Spleen (tissue), 11 donors: ENCODE measurements around the gene FLT4. TPM values are rescaled to one million over a fixed set of nuclear protein-coding genes. Genes with fewer than 3 reads are reported as not detected.
A peak's percentile ranks its signal among the peaks of the same experiment; 100 is the strongest.

Source experiments
- DNase-seq: peaks from one replicate; pipeline ENCODE4 v3.0.0-alpha.2; 2020
- H3K27ac ChIP-seq, 8 donors: fragments of 200-600 bp; sonication (generic) in 7 of 8; 1 replicate in 4 of 8; 2 replicates in 4 of 8; pipeline versions ENCODE4 v1.5.0 to v1.8.0; 2016 to 2021; ENCODE audit warnings: inconsistent platforms in 4 of 8, mild to moderate bottlenecking in 4 of 8, moderate library complexity in 1 of 8
- H3K27me3 ChIP-seq, 7 donors: fragments of 200-600 bp; sonication (generic) in 6 of 7; replicated peaks in 1 of 7; 1 replicate in 4 of 7; 2 replicates in 3 of 7; pipeline versions ENCODE4 v1.5.0 to v1.8.0; 2016 to 2021; ENCODE audit warnings: inconsistent platforms in 3 of 7, mild to moderate bottlenecking in 1 of 7
- H3K36me3 ChIP-seq, 6 donors: fragments of 200-600 bp; sonication (generic) in 5 of 6; 1 replicate in 4 of 6; 2 replicates in 2 of 6; pipeline versions ENCODE4 v1.5.0 to v1.8.0; 2016 to 2021; ENCODE audit warnings: inconsistent platforms in 2 of 6
- H3K4me1 ChIP-seq, 6 donors: fragments of 200-600 bp; sonication (generic) in 5 of 6; 1 replicate in 3 of 6; 2 replicates in 3 of 6; pipeline versions ENCODE4 v1.5.0 to v1.8.0; 2016 to 2021; ENCODE audit warnings: inconsistent platforms in 3 of 6
- H3K4me3 ChIP-seq, 8 donors: fragments of 200-600 bp; sonication (generic) in 7 of 8; 1 replicate in 4 of 8; 2 replicates in 4 of 8; pipeline versions ENCODE4 v1.5.0 to v1.8.0; 2016 to 2021; ENCODE audit warnings: inconsistent platforms in 4 of 8, mild to moderate bottlenecking in 4 of 8, moderate library complexity in 2 of 8
- H3K9me3 ChIP-seq, 8 donors: fragments of 200-600 bp; sonication (generic) in 7 of 8; 1 replicate in 4 of 8; 2 replicates in 4 of 8; pipeline versions ENCODE4 v1.5.0 to v1.8.0; 2016 to 2021; ENCODE audit warnings: inconsistent platforms in 4 of 8
- CTCF ChIP-seq, 11 experiments: fragments of 200-600 bp in 7 of 11; fragments of 450-650 bp in 4 of 11; sonication (generic) in 4 of 11; IDR thresholded peaks in 8 of 11; conservative IDR thresholded peaks in 3 of 11; 1 replicate in 7 of 11; 2 replicates in 4 of 11; pipeline versions ENCODE4 v1.4.0 to v1.8.0; 2016 to 2021; ENCODE audit warnings: antibody characterized with exemption in 11 of 11, inconsistent platforms in 4 of 11, mild to moderate bottlenecking in 1 of 11
- POLR2A ChIP-seq, 3 donors: fragments of 450-650 bp; IDR thresholded peaks; one replicate each; pipeline ENCODE4 v1.5.1; 2017; ENCODE audit warnings: antibody characterized with exemption in 3 of 3, mild to moderate bottlenecking in 1 of 3
- POLR2AphosphoS5 ChIP-seq, 3 donors: sonication (generic); formaldehyde crosslinking; IDR thresholded peaks; one replicate each; pipeline ENCODE4 v1.5.1; 2017; ENCODE audit warnings: antibody characterized with exemption in 3 of 3
- whole genome bisulfite sequencing, 5 donors: extraction: QIAGEN DNeasy Blood & Tissue Kit in 3 of 5; methylation state at CpG; one replicate each; pipeline versions ENCODE4 v1.1.5 to v1.1.7; 2013 to 2018; 5-methylcytosine and 5-hydroxymethylcytosine counted together
- intact Hi-C: fragments of 100-400 bp; cut with DNase I; formaldehyde crosslinking; loops from one replicate; pipeline ENCODE4 v1.15.0; 2023; ENCODE audit warnings: low total_unique reads
- polyA plus RNA-seq, 3 donors: library from polyadenylated mRNA; stranded (reverse); fragments of 200-250 nt; gene quantifications; one replicate each; pipeline ENCODE4 v1.2.1, GENCODE V29; 2013
- total RNA-seq, 7 donors: library from RNA; depleted of rRNA in 3 of 7; stranded (reverse); fragments of >200 nt in 3 of 7; fragmentation: NEBNext Ultra II Directional in 4 of 7; extraction: Animal tissue kit (Norgen Biotek cat#: 25700) in 4 of 7; gene quantifications; one replicate each; pipeline versions ENCODE4 v1.1.0 to v1.2.1, GENCODE V29; 2016 to 2021
- donor health status: healthy with polysubstance abuse.
- donor health status: DM: no; HTN: no; CAD: no; lungs with moderate emphysema.
- donor health status: DM: no; HTN: no; CAD: no.
- donor health status: Bipolar disorder and iron deficiency.
- donor health status: healthy.
- donor health status: DM: no; HTN: no; CAD: no.
- donor health status: DM: yes; HTN: yes; CAD: no.

The FLT4 gene
- total and polyA plus RNA-seq, 10 donors, result 3.5 to 61.4 (median 34.8) TPM

GRCh38 chr5:180589771-180590542 lies 59.4 kb downstream of the FLT4 start:
- DNase-seq, result peak; percentile 75
- intact Hi-C loops, result no loop called here
- H3K27ac ChIP-seq, result peak overlapping the region in 1 of 8 donors; percentile 33
- H3K9me3 ChIP-seq, result peaks cover 0 to 9% (median under 1%) of the 10 kb centered on the region in 8 donors
- 2 to 6% (median 4%) methylated on average over 39 to 44 of the region's 44 CpGs for WGBS, 5 donors
- H3K27me3 ChIP-seq, result peaks cover 0 to 65% (median 28%) of the 10 kb centered on the region in 7 donors
- peak overlapping the region in 7 of 8 donors; percentile 16 to 58 (median 27) for H3K4me3 ChIP-seq
- peaks cover 5 to 28% (median 22%) of the 10 kb centered on the region in 6 donors for H3K4me1 ChIP-seq
- H3K36me3 ChIP-seq, result no peaks in the 10 kb centered on the region
- TF ChIP-seq POLR2A (IDR thresholded peaks at IDR 0.05), result no peak
- TF ChIP-seq POLR2AphosphoS5 (IDR thresholded peaks at IDR 0.05), result peak in 2 of 3 donors; percentile 28 to 31

- Histone ChIP-seq H3K4me3 (no peak overlapping the region), H3K9me3 (peaks cover 0 to 17% (median 5%) of the 10 kb centered on the region in 8 donors), H3K4me1 (peaks cover 5 to 26% (median 22%) of the 10 kb centered on the region in 6 donors), H3K27ac (no peak overlapping the region), H3K36me3 (no peaks in the 10 kb centered on the region), H3K27me3 (peaks cover 0 to 38% (median 28%) of the 10 kb centered on the region in 7 donors)
- DNase-seq, result no peak
- TF ChIP-seq POLR2A (IDR thresholded peaks at IDR 0.05) (no peak), POLR2AphosphoS5 (IDR thresholded peaks at IDR 0.05) (no peak), CTCF (IDR thresholded peaks at IDR 0.05 in 8 of 11, conservative IDR thresholded peaks at IDR 0.05 in 3 of 11) (no peak)
- intact Hi-C loops, result no loop called here
- WGBS, 5 donors, result 83 to 92% (median 92%) methylated on average over 10 of the region's 10 CpGs
Measured at GRCh38 chr5:180586870-180587269, 62.5 kb downstream of the FLT4 start.

GRCh38 chr5:180586204-180586603 lies 63.2 kb downstream of the FLT4 start:
- no peak overlapping the region for H3K27ac ChIP-seq

GRCh38 chr5:180583738-180584137 lies 65.7 kb downstream of the FLT4 start:
- DNase-seq, result no peak
- Histone ChIP-seq H3K9me3 (peaks cover 0 to 17% (median 5%) of the 10 kb centered on the region in 8 donors), H3K36me3 (peaks cover 0 to 4% (median 0%) of the 10 kb centered on the region in 6 donors), H3K4me1 (no peaks in the 10 kb centered on the region), H3K4me3 (no peak overlapping the region), H3K27me3 (peaks cover 0 to 7% (median 0%) of the 10 kb centered on the region in 7 donors), H3K27ac (no peak overlapping the region)
- intact Hi-C loops, result no loop called here
- 54 to 81% (median 66%) methylated on average over 2 of the region's 2 CpGs for WGBS, 5 donors
- TF ChIP-seq POLR2AphosphoS5 (IDR thresholded peaks at IDR 0.05) (no peak), POLR2A (IDR thresholded peaks at IDR 0.05) (no peak), CTCF (IDR thresholded peaks at IDR 0.05 in 8 of 11, conservative IDR thresholded peaks at IDR 0.05 in 3 of 11) (no peak)

More at GRCh38 chr5:180586204-180586603, 63.2 kb downstream of the FLT4 start:
- Histone ChIP-seq H3K36me3 (no peaks in the 10 kb centered on the region), H3K9me3 (peaks cover 0 to 17% (median 5%) of the 10 kb centered on the region in 8 donors), H3K4me3 (no peak overlapping the region), H3K4me1 (peaks cover 5 to 20% (median 16%) of the 10 kb centered on the region in 6 donors), H3K27me3 (peaks cover 0 to 32% (median 22%) of the 10 kb centered on the region in 7 donors)
- WGBS, 5 donors, result 79 to 91% (median 82%) methylated on average over 3 of the region's 3 CpGs
- intact Hi-C loops, result no loop called here
- TF ChIP-seq CTCF (IDR thresholded peaks at IDR 0.05 in 8 of 11, conservative IDR thresholded peaks at IDR 0.05 in 3 of 11), result no peak
- TF ChIP-seq POLR2A (IDR thresholded peaks at IDR 0.05), result no peak
- TF ChIP-seq POLR2AphosphoS5 (IDR thresholded peaks at IDR 0.05), result no peak
- DNase-seq, result no peak
